Astrocyte (in vitro differentiated cells and primary cell): ENCODE data around the gene AMZ1. TPM values are rescaled to one million over a fixed set of nuclear protein-coding genes. Genes with fewer than 3 reads are reported as not detected.
A peak's percentile ranks its signal among the peaks of the same experiment; 100 is the strongest.
"Not testable (repeated sequence)": the region's sequence is repeated elsewhere in the genome, so short reads cannot be mapped to it uniquely, and the experiment has no call there.

Experiments used
- DNase-seq: peaks from one replicate; pipeline ENCODE4 v3.0.0-alpha.2; 2010; ENCODE audit warnings: low read depth
- FAIRE-seq: peaks from 2 replicates; lab custom pipeline; 2011; peaks lifted over from hg19 to GRCh38; lab: Jason Lieb, UNC
- H2AFZ ChIP-seq: 2 replicates; pipeline ENCODE4 v1.6.0; 2012; ENCODE audit warnings: low read depth, low read length, inconsistent platforms
- H3K27ac ChIP-seq: 2 replicates; pipeline ENCODE4 v1.5.1; 2011; ENCODE audit warnings: low read depth, low read length, inconsistent platforms
- H3K27me3 ChIP-seq: 2 replicates; pipeline ENCODE4 v1.6.0; 2011; ENCODE audit warnings: low read length, inconsistent platforms; ENCODE audit not compliant: insufficient read depth
- H3K36me3 ChIP-seq: 2 replicates; pipeline ENCODE4 v1.5.1; 2011; ENCODE audit warnings: low read length, inconsistent platforms; ENCODE audit not compliant: insufficient read depth
- H3K4me1 ChIP-seq: 2 replicates; pipeline ENCODE4 v1.5.1; 2011; ENCODE audit warnings: low read length, inconsistent platforms; ENCODE audit not compliant: insufficient read depth
- H3K4me2 ChIP-seq: 2 replicates; pipeline ENCODE4 v1.6.0; 2012; ENCODE audit warnings: low read length, inconsistent platforms
- H3K4me3 ChIP-seq: 2 replicates; pipeline ENCODE4 v1.5.1; 2011; ENCODE audit warnings: low read depth, mild to moderate bottlenecking, low read length, inconsistent platforms; ENCODE audit not compliant: insufficient read depth
- H3K79me2 ChIP-seq: 2 replicates; pipeline ENCODE4 v1.6.0; 2012; ENCODE audit warnings: mild to moderate bottlenecking, low read length, inconsistent platforms; ENCODE audit not compliant: insufficient read depth
- H3K9ac ChIP-seq: 2 replicates; pipeline ENCODE4 v1.6.0; 2012; ENCODE audit warnings: mild to moderate bottlenecking, low read length, inconsistent platforms
- H3K9me3 ChIP-seq: 2 replicates; pipeline ENCODE4 v1.5.1; 2012; ENCODE audit warnings: low read depth, mild to moderate bottlenecking, low read length, inconsistent platforms; ENCODE audit not compliant: insufficient read depth
- H4K20me1 ChIP-seq: 2 replicates; pipeline ENCODE4 v1.6.0; 2012; ENCODE audit warnings: low read length, inconsistent platforms; ENCODE audit not compliant: insufficient read depth
- H3K27ac Mint-ChIP-seq: one replicate; pipeline ENCODE4 v1.8.0; 2021; ENCODE audit warnings: mild to moderate bottlenecking, mixed read lengths; ENCODE audit not compliant: unreplicated experiment
- H3K27me3 Mint-ChIP-seq: one replicate; pipeline ENCODE4 v1.8.0; 2021; ENCODE audit warnings: low read depth, mixed read lengths; ENCODE audit not compliant: unreplicated experiment
- H3K36me3 Mint-ChIP-seq: one replicate; pipeline ENCODE4 v1.8.0; 2021; ENCODE audit warnings: low read depth, mixed read lengths; ENCODE audit not compliant: unreplicated experiment
- H3K4me1 Mint-ChIP-seq: one replicate; pipeline ENCODE4 v1.8.0; 2021; ENCODE audit warnings: low read depth, mixed read lengths; ENCODE audit not compliant: unreplicated experiment
- H3K4me3 Mint-ChIP-seq: one replicate; pipeline ENCODE4 v1.8.0; 2021; ENCODE audit warnings: mild to moderate bottlenecking, moderate library complexity, mixed read lengths; ENCODE audit not compliant: unreplicated experiment
- H3K9me3 Mint-ChIP-seq: one replicate; pipeline ENCODE4 v1.8.0; 2021; ENCODE audit warnings: mild to moderate bottlenecking, mixed read lengths; ENCODE audit not compliant: unreplicated experiment
- EZH2 ChIP-seq: IDR thresholded peaks from 2 replicates; pipeline ENCODE4 v1.6.1; 2012; ENCODE audit warnings: mild to moderate bottlenecking, low read length, inconsistent platforms; ENCODE audit not compliant: insufficient read depth
- total RNA-seq: library from RNA; stranded (reverse); gene quantifications from 2 replicates; pipeline ENCODE4 v1.2.1, GENCODE V29; 2021
- TF ChIP-seq, protein P1 (sequence below): IDR thresholded peaks from 2 replicates; pipeline ENCODE4 v1.5.1; 2011; ENCODE audit warnings: low read depth, mild to moderate bottlenecking, inconsistent platforms, low read length, moderate library complexity; ENCODE audit not compliant: insufficient read depth

The AMZ1 gene
- total RNA-seq, 1 donor from 2014 or later = 3.4 TPM

DNA sequence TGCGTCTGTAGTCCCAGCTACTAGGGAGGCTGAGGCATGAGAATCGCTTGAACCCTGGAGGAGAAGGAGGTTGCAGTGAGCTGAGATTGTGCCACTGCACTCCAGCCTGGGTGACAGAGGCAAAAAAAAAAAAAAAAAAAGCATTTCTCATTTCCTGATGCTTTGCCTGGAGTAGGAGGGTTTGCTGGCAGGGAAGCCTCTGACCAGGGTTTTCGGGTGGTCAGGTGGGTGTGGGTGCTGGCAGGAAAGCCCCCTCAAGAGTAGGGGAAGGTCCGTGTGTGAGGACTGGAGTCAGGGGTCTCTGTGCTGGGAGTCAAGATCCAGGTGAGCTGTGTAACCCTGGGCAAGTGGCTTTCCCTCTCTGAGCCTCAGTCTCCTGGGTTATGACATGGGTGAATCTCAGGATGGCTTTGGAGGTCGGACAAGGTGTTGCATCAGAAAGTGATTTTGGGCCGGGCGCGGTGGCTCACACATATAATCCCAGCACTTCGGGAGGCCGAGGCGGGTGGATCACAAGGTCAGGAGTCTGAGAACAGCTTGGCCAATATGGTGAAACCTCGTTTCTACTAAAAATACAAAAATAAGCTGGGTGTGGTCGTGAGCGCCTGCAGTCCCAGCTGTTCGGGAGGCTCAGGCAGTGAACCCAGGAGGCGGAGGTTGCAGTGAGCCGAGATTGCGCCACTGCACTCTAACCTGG, 3.2 kb downstream of the AMZ1 start:
- H3K4me1 ChIP-seq = peaks cover 33% of the 10 kb centered on the region
- peaks cover 8% of the 10 kb centered on the region for H3K27me3 ChIP-seq
- no peak overlapping the region for H3K4me2 ChIP-seq
- H3K9me3 ChIP-seq = no peaks in the 10 kb centered on the region
- peaks cover 5% of the 10 kb centered on the region for H4K20me1 ChIP-seq
- H3K4me3 Mint-ChIP-seq = no peak overlapping the region
- DNase-seq (no peak), FAIRE-seq (no peak)
- H3K27ac Mint-ChIP-seq = peak overlapping the region; percentile 77
- no peak for TF ChIP-seq EZH2
- H3K9me3 Mint-ChIP-seq = no peaks in the 10 kb centered on the region
- no peak overlapping the region for H3K27ac ChIP-seq
- no peak overlapping the region for H2AFZ ChIP-seq
- H3K36me3 Mint-ChIP-seq = peaks cover 3% of the 10 kb centered on the region
- H3K9ac ChIP-seq = no peak overlapping the region
- H3K4me1 Mint-ChIP-seq = peaks cover 13% of the 10 kb centered on the region
- H3K27me3 Mint-ChIP-seq = peaks cover 15% of the 10 kb centered on the region
- no peaks in the 10 kb centered on the region for H3K36me3 ChIP-seq
- no peak overlapping the region for H3K4me3 ChIP-seq
- no peaks in the 10 kb centered on the region for H3K79me2 ChIP-seq

DNA sequence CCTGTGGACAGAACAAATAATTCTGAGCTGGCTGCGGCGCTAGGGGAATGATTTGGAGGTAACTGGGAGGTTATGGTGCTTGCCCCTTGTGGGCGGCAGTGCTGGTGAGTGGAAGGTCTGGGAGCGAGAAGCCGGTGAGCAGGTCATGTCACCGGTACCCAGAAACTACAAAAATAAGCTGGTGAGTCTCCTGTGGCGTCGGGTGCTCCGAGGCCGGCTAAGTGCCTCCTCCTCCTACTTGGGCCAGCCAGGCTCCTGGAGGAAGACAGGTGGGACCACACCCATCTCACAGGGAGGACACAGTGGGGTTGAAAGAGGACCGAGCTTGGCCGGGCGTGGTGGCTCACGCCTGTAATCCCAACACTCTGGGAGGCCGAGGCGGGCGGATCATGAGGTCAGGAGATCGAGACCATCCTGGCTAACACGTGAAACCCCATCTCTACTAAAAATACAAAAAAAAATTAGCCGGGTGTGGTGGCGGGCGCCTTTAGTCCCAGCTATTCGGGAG, 4.0 kb downstream of the AMZ1 start:
- not testable (repeated sequence) for FAIRE-seq, H3K9me3 ChIP-seq, H2AFZ ChIP-seq, H3K36me3 Mint-ChIP-seq, H4K20me1 ChIP-seq, H3K9me3 Mint-ChIP-seq, H3K27ac Mint-ChIP-seq, H3K4me3 Mint-ChIP-seq, H3K4me3 ChIP-seq, H3K27ac ChIP-seq, H3K36me3 ChIP-seq, H3K9ac ChIP-seq, H3K4me2 ChIP-seq, H3K79me2 ChIP-seq, DNase-seq, H3K27me3 ChIP-seq
- peaks cover 33% of the 10 kb centered on the region for H3K4me1 ChIP-seq
- Mint-ChIP-seq H3K4me1 (peaks cover 13% of the 10 kb centered on the region), H3K27me3 (peaks cover 12% of the 10 kb centered on the region)

DNA sequence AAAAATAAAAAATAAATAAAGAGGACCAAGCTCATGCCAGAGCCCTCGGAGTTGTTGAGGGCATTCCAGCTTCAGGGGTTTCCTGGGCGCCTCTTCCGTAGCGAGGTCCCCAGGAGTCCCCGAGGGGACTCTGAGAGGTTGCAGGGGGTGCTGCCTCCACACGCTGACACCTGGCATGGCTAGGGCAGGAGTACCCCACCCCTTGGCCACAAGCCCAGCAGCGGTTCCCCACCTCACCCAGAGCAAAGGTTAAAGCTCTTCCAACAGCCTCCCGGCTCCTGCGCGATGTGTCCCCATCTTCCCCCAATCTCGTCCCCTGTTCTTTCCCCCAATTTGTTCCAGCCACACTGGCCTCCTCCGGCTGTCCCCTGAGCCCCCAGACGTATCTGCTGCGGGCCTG, 4.5 kb downstream of the AMZ1 start:
- H3K27me3 ChIP-seq = peaks cover 8% of the 10 kb centered on the region
- H3K9me3 ChIP-seq = no peaks in the 10 kb centered on the region
- no peak for FAIRE-seq
- TF ChIP-seq, protein P1, sequence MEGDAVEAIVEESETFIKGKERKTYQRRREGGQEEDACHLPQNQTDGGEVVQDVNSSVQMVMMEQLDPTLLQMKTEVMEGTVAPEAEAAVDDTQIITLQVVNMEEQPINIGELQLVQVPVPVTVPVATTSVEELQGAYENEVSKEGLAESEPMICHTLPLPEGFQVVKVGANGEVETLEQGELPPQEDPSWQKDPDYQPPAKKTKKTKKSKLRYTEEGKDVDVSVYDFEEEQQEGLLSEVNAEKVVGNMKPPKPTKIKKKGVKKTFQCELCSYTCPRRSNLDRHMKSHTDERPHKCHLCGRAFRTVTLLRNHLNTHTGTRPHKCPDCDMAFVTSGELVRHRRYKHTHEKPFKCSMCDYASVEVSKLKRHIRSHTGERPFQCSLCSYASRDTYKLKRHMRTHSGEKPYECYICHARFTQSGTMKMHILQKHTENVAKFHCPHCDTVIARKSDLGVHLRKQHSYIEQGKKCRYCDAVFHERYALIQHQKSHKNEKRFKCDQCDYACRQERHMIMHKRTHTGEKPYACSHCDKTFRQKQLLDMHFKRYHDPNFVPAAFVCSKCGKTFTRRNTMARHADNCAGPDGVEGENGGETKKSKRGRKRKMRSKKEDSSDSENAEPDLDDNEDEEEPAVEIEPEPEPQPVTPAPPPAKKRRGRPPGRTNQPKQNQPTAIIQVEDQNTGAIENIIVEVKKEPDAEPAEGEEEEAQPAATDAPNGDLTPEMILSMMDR = no peak
- TF ChIP-seq EZH2 = no peak
- Mint-ChIP-seq H3K9me3 (no peaks in the 10 kb centered on the region), H3K27me3 (peaks cover 10% of the 10 kb centered on the region), H3K4me3 (no peak overlapping the region), H3K27ac (no peak overlapping the region), H3K36me3 (peaks cover 3% of the 10 kb centered on the region), H3K4me1 (peaks cover 13% of the 10 kb centered on the region)
- H2AFZ ChIP-seq = no peak overlapping the region
- H3K4me2 ChIP-seq = no peak overlapping the region
- H3K36me3 ChIP-seq = no peaks in the 10 kb centered on the region
- peaks cover 5% of the 10 kb centered on the region for H4K20me1 ChIP-seq
- peaks cover 29% of the 10 kb centered on the region for H3K4me1 ChIP-seq
- no peak overlapping the region for H3K9ac ChIP-seq
- H3K4me3 ChIP-seq = no peak overlapping the region
- no peak overlapping the region for H3K27ac ChIP-seq
- DNase-seq = no peak
- H3K79me2 ChIP-seq = no peaks in the 10 kb centered on the region

DNA sequence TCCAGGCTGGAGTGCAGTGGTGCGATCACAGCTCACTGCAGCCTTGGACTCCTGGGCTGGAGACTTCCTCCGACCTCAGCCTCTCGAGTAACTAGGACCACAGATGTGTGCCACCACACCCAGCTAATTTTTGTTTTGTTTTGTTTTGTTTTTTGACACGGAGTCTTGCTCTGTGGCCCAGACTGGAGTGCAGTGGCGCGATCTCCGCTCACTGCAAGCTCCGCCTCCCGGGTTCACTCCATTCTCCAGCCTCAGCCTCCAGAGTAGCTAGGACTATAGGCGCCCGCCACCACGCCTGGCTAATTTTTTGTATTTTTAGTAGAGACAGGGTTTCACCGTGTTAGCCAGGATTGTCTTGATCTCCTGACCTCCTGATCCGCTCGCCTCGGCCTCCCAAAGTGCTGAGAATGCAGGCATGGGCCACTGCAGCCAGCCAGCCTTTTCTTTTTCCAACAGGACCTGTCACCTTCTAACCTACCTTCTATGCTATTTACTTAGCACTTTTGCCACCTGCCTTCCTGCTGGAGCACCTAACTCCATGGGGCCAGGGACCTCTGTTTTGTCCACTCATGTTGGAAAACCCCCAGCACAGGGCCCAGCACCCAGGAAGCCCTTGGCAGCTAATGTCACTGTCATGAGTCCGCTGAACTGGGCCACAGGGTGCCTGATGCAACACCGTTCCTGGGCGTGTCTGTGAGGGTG, 5.6 kb downstream of the AMZ1 start:
- H4K20me1 ChIP-seq, H3K36me3 Mint-ChIP-seq, H3K79me2 ChIP-seq, H3K9me3 Mint-ChIP-seq, H3K4me2 ChIP-seq, H3K27ac ChIP-seq, H3K9me3 ChIP-seq, FAIRE-seq, H2AFZ ChIP-seq, H3K27me3 ChIP-seq, H3K4me3 ChIP-seq, H3K36me3 ChIP-seq, DNase-seq, H3K4me3 Mint-ChIP-seq, H3K9ac ChIP-seq: not testable (repeated sequence)
- H3K27ac Mint-ChIP-seq = peak overlapping the region; percentile 41
- H3K4me1 Mint-ChIP-seq = peaks cover 13% of the 10 kb centered on the region
- peaks cover 21% of the 10 kb centered on the region for H3K4me1 ChIP-seq
- peaks cover 12% of the 10 kb centered on the region for H3K27me3 Mint-ChIP-seq

DNA sequence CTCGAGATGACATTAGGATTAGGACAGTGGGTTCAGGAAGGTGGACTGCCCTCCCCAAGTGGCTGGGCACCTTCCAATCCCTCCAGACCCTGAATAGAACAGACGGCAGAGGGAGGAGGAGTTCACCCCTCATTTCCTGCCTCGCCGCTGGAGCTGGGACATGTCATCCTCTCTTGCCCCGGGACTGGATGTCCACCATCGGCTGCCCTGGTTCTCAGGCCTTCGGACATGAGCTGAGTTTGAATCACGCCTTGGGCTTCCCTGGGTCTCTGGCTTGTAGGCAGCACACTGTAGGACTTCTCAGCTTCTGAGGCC, 6.1 kb downstream of the AMZ1 start:
- not testable (repeated sequence) for H3K27ac ChIP-seq, FAIRE-seq, H3K9me3 ChIP-seq, H3K27ac Mint-ChIP-seq, H3K4me2 ChIP-seq, H3K36me3 ChIP-seq, H3K4me1 Mint-ChIP-seq, H3K4me3 ChIP-seq, H3K9me3 Mint-ChIP-seq, H2AFZ ChIP-seq, H4K20me1 ChIP-seq, H3K79me2 ChIP-seq, H3K9ac ChIP-seq, DNase-seq, H3K27me3 ChIP-seq, H3K4me3 Mint-ChIP-seq, H3K36me3 Mint-ChIP-seq
- peaks cover 11% of the 10 kb centered on the region for H3K27me3 Mint-ChIP-seq
- peaks cover 16% of the 10 kb centered on the region for H3K4me1 ChIP-seq
